SK-N-MC (cell line): ENCODE results near the gene DLG2.

Experiments used
- DNase-seq: peaks from one replicate; pipeline ENCODE4 v3.0.0-alpha.2; 2011; ENCODE audit warnings: low read depth, low spot score
- H3K27ac ChIP-seq: fragments of 200-600 bp; sonication (generic); 2 replicates; pipeline ENCODE4 v1.5.1; 2016; ENCODE audit warnings: mixed run types
- H3K36me3 ChIP-seq: fragments of 200-600 bp; sonication (generic); 2 replicates; pipeline ENCODE4 v1.6.1; 2017; ENCODE audit warnings: antibody characterized with exemption, low read length, mixed read lengths; ENCODE audit not compliant: insufficient read depth
- H3K4me3 ChIP-seq: fragments of 200-600 bp; sonication (generic); 2 replicates; pipeline ENCODE4 v1.5.1; 2016
- H3K9ac ChIP-seq: fragments of 200-600 bp; sonication (generic); 2 replicates; pipeline ENCODE4 v1.8.0; 2017; ENCODE audit warnings: mixed run types, mixed read lengths; ENCODE audit not compliant: insufficient read length
- H3K9me3 ChIP-seq: fragments of 200-600 bp; sonication (generic); 2 replicates; pipeline ENCODE4 v1.6.1; 2017; ENCODE audit warnings: low read depth, mild to moderate bottlenecking, antibody characterized with exemption, low read length, moderate library complexity, mixed read lengths
- EZH2 ChIP-seq: fragments of 200-600 bp; sonication (generic); IDR thresholded peaks from one replicate; pipeline ENCODE4 v1.6.1; 2017; ENCODE audit warnings: antibody characterized with exemption
- FOXP2 ChIP-seq: optimal IDR thresholded peaks from 2 replicates; pipeline ENCODE3; 2011; ENCODE audit warnings: mild to moderate bottlenecking, moderate library complexity; ENCODE audit not compliant: insufficient read depth; ENCODE audit errors: extremely low read length, control extremely low read depth
- POLR2AphosphoS5 ChIP-seq: IDR thresholded peaks from 2 replicates; pipeline ENCODE4 v1.6.1; 2012; ENCODE audit warnings: mild to moderate bottlenecking, low read depth, low read length, borderline replicate concordance

Gene DLG2

DNA sequence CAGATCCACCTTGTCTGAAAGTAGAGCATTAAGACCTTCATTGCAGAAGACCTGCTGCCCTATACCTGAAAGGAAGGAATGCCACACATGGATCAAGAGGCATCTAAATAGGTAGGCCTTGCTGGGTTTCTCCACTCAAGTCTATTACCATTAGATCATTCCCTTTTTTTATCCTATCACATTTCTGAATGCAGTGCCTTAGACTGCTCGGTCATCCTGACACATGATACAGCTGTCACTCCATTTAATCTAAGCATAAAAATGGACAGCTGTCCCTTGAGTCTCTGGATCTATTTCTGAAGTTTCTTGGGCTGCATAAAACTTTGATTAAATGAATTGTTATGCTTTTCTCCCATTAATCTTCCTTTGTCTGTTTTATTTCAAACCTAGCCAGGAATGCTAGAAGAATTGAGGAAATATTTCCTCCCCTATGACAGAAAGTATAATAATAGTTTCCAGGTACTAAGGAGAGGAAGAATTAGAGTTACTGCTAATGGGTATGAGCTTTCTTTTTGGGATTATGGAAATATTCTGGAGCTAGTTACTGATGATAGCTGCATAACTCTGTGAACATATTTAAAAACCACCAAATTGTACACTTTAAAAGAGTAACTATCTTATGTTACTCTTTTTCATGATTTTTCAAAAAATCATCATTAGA, 88.0 kb downstream of the DLG2 start:
- H3K9me3 ChIP-seq: no peaks in the 10 kb centered on the region
- H3K27ac ChIP-seq: 0 out of 2 replicates have a peak overlapping the region, but pooled peaks have one; percentile 42
- H3K9ac ChIP-seq: no peak overlapping the region
- TF ChIP-seq POLR2AphosphoS5: no peak
- H3K36me3 ChIP-seq: no peaks in the 10 kb centered on the region
- H3K4me3 ChIP-seq: no peak overlapping the region
- DNase-seq: no peak

GRCh38 chr11:85536438-85536837, 90.7 kb downstream of the DLG2 start:
- H3K9me3 ChIP-seq: no peaks in the 10 kb centered on the region
- H3K36me3 ChIP-seq: no peaks in the 10 kb centered on the region
- DNase-seq: no peak
- H3K4me3 ChIP-seq: no peak overlapping the region
- no peak overlapping the region for H3K9ac ChIP-seq
- no peak overlapping the region for H3K27ac ChIP-seq
- TF ChIP-seq FOXP2 (no peak), EZH2 (no peak), POLR2AphosphoS5 (no peak)

DNA sequence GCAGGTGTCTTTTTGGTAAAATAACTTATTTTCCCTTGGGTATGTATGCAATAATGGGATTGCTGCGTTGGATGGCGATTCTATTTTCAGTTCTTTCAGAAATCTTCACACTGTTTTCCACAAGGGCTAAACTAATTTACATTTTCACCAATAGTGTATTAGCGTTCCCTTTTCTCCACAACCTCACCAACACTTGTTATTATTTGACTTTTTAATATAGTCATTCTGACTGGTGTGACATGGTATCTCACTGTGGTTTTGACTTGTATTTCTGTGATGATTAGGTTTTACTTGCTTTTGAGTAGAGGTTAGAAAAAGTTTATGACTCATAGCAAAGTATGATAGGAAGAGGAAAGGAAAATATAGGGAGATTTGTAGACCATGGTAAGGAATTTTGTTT, 92.3 kb downstream of the DLG2 start:
- H3K27ac ChIP-seq: no peak overlapping the region
- H3K9me3 ChIP-seq: no peaks in the 10 kb centered on the region
- H3K4me3 ChIP-seq: no peak overlapping the region
- no peak for DNase-seq
- H3K9ac ChIP-seq: no peak overlapping the region
- TF ChIP-seq FOXP2 (no peak), EZH2 (no peak), POLR2AphosphoS5 (no peak)
- no peaks in the 10 kb centered on the region for H3K36me3 ChIP-seq

GRCh38 chr11:85531191-85531897, 95.8 kb downstream of the DLG2 start:
- Histone ChIP-seq H3K36me3 (no peaks in the 10 kb centered on the region), H3K27ac (peak overlapping the region; percentile 54; the same call in 1 of the 2 replicates), H3K4me3 (no peak overlapping the region), H3K9me3 (no peaks in the 10 kb centered on the region), H3K9ac (no peak overlapping the region)
- TF ChIP-seq FOXP2 (no peak), POLR2AphosphoS5 (no peak), EZH2 (no peak)
- no peak for DNase-seq

- Histone ChIP-seq H3K4me3 (no peak overlapping the region), H3K9ac (no peak overlapping the region), H3K36me3 (no peaks in the 10 kb centered on the region), H3K9me3 (no peaks in the 10 kb centered on the region), H3K27ac (peak overlapping the region; percentile 54; the same call in 1 of the 2 replicates)
- TF ChIP-seq FOXP2 (no peak), EZH2 (no peak), POLR2AphosphoS5 (no peak)
- DNase-seq: no peak
Observed at GRCh38 chr11:85530634-85531033, 96.5 kb downstream of the DLG2 start.

- TF ChIP-seq POLR2AphosphoS5: no peak
- no peak for TF ChIP-seq EZH2
- TF ChIP-seq FOXP2: no peak
- no peak overlapping the region for H3K27ac ChIP-seq
- no peak overlapping the region for H3K9ac ChIP-seq
- no peaks in the 10 kb centered on the region for H3K36me3 ChIP-seq
- H3K9me3 ChIP-seq: no peaks in the 10 kb centered on the region
- no peak overlapping the region for H3K4me3 ChIP-seq
- no peak for DNase-seq
Observed at GRCh38 chr11:85526564-85526963, 100.6 kb downstream of the DLG2 start.

DNA sequence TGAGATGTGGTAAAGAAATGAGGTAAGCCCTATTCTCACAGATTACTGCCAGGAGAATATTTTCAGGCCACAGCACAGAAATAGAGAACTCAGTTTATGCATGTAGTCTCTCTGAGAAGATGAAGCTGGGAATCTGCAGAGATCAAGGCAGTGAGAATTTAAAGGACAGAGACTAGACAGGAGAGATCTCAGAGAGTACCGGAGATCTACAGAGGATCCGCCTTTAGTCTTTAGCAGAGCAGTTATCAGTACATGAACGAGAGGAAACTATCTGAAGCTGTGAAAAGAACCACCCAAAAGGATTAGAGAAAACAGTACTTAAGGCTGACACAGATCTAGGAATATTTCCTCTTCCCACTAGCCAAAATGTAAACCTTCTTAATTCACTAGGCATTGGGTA, 101.5 kb downstream of the DLG2 start:
- Histone ChIP-seq H3K9ac (no peak overlapping the region), H3K9me3 (no peaks in the 10 kb centered on the region), H3K4me3 (no peak overlapping the region), H3K27ac (no peak overlapping the region), H3K36me3 (no peaks in the 10 kb centered on the region)
- TF ChIP-seq EZH2 (no peak), POLR2AphosphoS5 (no peak), FOXP2 (no peak)
- DNase-seq: no peak

GRCh38 chr11:85517272-85517671, 109.9 kb downstream of the DLG2 start:
- no peaks in the 10 kb centered on the region for H3K36me3 ChIP-seq
- H3K4me3 ChIP-seq: no peak overlapping the region
- H3K9me3 ChIP-seq: no peaks in the 10 kb centered on the region
- no peak overlapping the region for H3K27ac ChIP-seq
- H3K9ac ChIP-seq: no peak overlapping the region
- DNase-seq: no peak
- no peak for TF ChIP-seq EZH2
- no peak for TF ChIP-seq POLR2AphosphoS5
- TF ChIP-seq FOXP2: no peak
